ENCODE data around the gene AIRE. TPM values are rescaled to one million over a fixed set of nuclear protein-coding genes. Genes with fewer than 3 reads are reported as not detected.

The AIRE gene
- total RNA-seq, 4 donors from 2014 or later, result not detected

- DNase-seq (no peak), ATAC-seq (no peak)
- Histone ChIP-seq H3K4me1 (no peaks in the 10 kb centered on the region), H3K4me3 (no peak overlapping the region), H3K36me3 (no peaks in the 10 kb centered on the region), H3K9me3 (no peaks in the 10 kb centered on the region), H3K27me3 (peaks cover 25 to 40% (median 33%) of the 10 kb centered on the region in 3 donors), H3K27ac (no peak overlapping the region)
- intact Hi-C loops (cut with DNase I; ENCODE audit: low total_unique reads), result no loop called here
- in situ Hi-C loops (cut with MboI; ENCODE audit: low sequenced_read_pairs in 4 of 4), result loop anchor here in 1 of 4 donors (25.0 kb wide), 1 partner anchor 439 kb away; no protein-coding TSS in a partner anchor
- TF ChIP-seq POLR2A (IDR thresholded peaks at IDR 0.05) (no peak), CTCF (IDR thresholded peaks at IDR 0.05 in 4 of 5, conservative IDR thresholded peaks at IDR 0.05 in 1 of 5) (no peak)
Observed at GRCh38 chr21:44347911-44348451, 62.3 kb downstream of the AIRE start.

Other genes starting within 250 kb of the AIRE start
- gene PWP2, start 178.5 kb upstream of the AIRE start, total RNA-seq, result 10 to 100 TPM in 1 of 4 donors, 1 to 10 TPM in 3; 3.9 to 19.2 (median 7.9) TPM
- gene GATD3, start 152.2 kb upstream of the AIRE start, total RNA-seq, result 10 to 100 TPM in 2 of 4 donors, 1 to 10 TPM in 2; 4.7 to 52.2 (median 10.0) TPM
- gene ICOSLG, start 44.9 kb upstream of the AIRE start, total RNA-seq, result 1 to 10 TPM in 1 of 4 donors, under 1 TPM in 2, not detected in 1; 0.17 to 1.6 (median 0.75) TPM
- gene DNMT3L, start 24.0 kb upstream of the AIRE start, total RNA-seq, result not detected
- 10 to 100 TPM; 11.9 to 20.6 (median 16.8) TPM for gene PFKL, start 14.2 kb downstream of the AIRE start, total RNA-seq
- gene CFAP410, start 53.5 kb downstream of the AIRE start, total RNA-seq, result 10 to 100 TPM; 10.6 to 23.0 (median 20.0) TPM
- under 1 TPM; 0.15 to 0.52 (median 0.44) TPM for gene TRPM2, start 67.7 kb downstream of the AIRE start, total RNA-seq
- gene LRRC3, start 169.6 kb downstream of the AIRE start, total RNA-seq, result under 1 TPM; 0.36 to 0.70 (median 0.55) TPM

Data from gastrocnemius medialis (tissue), 4 donors.